ENCODE data around the gene GPR157.

The GPR157 gene

GRCh38 chr1:9051379-9051778 lies 77.5 kb downstream of the GPR157 start:
- no peak overlapping the region for H3K9ac ChIP-seq (ENCODE audit: low read depth, low read length)
- H3K4me3 ChIP-seq (ENCODE audit: low read depth in 1 of 2, low read length in 2 of 2) = no peak overlapping the region
- no peak overlapping the region for H3K27ac ChIP-seq (ENCODE audit: low read length)
- TF ChIP-seq CTCF (IDR thresholded peaks at IDR 0.05; ENCODE audit: borderline replicate concordance, extremely low read depth, low read length, poor library complexity, severe bottlenecking) = no peak
- TF ChIP-seq EZH2 (IDR thresholded peaks at IDR 0.05; ENCODE audit: borderline replicate concordance, low read depth, low read length, severe bottlenecking) = no peak
- no peaks in the 10 kb centered on the region for H3K79me2 ChIP-seq (ENCODE audit: insufficient read depth, low read length)
- H3K9me3 ChIP-seq (ENCODE audit: insufficient read depth, low read length, severe bottlenecking) = no peaks in the 10 kb centered on the region
- H3K36me3 ChIP-seq (ENCODE audit: insufficient read depth, low read length) = no peaks in the 10 kb centered on the region
- ATAC-seq (ENCODE audit: insufficient read depth, low read depth) = no peak
- no peak overlapping the region for H2AFZ ChIP-seq (ENCODE audit: low read depth, low read length)
- no peaks in the 10 kb centered on the region for H4K20me1 ChIP-seq (ENCODE audit: insufficient read depth, low read length)
- no peaks in the 10 kb centered on the region for H3K4me1 ChIP-seq (ENCODE audit: insufficient read depth, low read length)
- DNase-seq = no peak
- H3K27me3 ChIP-seq (ENCODE audit: insufficient read depth, low read length, poor library complexity) = peaks cover 2% of the 10 kb centered on the region
- no peak overlapping the region for H3K4me2 ChIP-seq (ENCODE audit: insufficient read depth, low read length)

DNA sequence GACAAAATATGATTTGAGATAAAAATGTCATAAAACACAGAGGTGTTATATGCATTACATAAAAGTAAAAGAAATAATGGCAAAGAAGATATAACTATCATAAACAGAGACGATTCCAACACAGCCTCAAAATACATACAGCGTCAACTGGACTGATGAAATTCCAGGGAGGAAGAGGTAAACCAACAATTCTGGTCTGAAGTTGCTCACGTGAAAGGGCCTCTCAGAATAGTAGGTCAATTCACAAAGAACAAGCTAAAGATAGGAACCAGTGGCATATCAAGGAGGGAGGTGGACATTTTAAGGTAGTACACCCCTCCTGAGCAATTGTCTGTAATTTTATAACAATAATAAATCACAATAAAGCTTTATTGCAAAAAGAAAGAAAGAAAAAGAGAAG lies 78.1 kb downstream of the GPR157 start:
- TF ChIP-seq EZH2 (IDR thresholded peaks at IDR 0.05; ENCODE audit: borderline replicate concordance, low read depth, low read length, severe bottlenecking) = no peak
- TF ChIP-seq CTCF (IDR thresholded peaks at IDR 0.05; ENCODE audit: borderline replicate concordance, extremely low read depth, low read length, poor library complexity, severe bottlenecking) = no peak
- H3K4me1 ChIP-seq (ENCODE audit: insufficient read depth, low read length) = no peaks in the 10 kb centered on the region
- peaks cover 2% of the 10 kb centered on the region for H3K27me3 ChIP-seq (ENCODE audit: insufficient read depth, low read length, poor library complexity)
- H3K4me3 ChIP-seq (ENCODE audit: low read depth in 1 of 2, low read length in 2 of 2) = no peak overlapping the region
- H3K9ac ChIP-seq (ENCODE audit: low read depth, low read length) = no peak overlapping the region
- no peaks in the 10 kb centered on the region for H4K20me1 ChIP-seq (ENCODE audit: insufficient read depth, low read length)
- H3K79me2 ChIP-seq (ENCODE audit: insufficient read depth, low read length) = no peaks in the 10 kb centered on the region
- H3K4me2 ChIP-seq (ENCODE audit: insufficient read depth, low read length) = no peak overlapping the region
- DNase-seq (no peak), ATAC-seq (ENCODE audit: insufficient read depth, low read depth) (no peak)
- H3K27ac ChIP-seq (ENCODE audit: low read length) = no peak overlapping the region
- H2AFZ ChIP-seq (ENCODE audit: low read depth, low read length) = no peak overlapping the region
- H3K9me3 ChIP-seq (ENCODE audit: insufficient read depth, low read length, severe bottlenecking) = no peaks in the 10 kb centered on the region
- H3K36me3 ChIP-seq (ENCODE audit: insufficient read depth, low read length) = no peaks in the 10 kb centered on the region

Measured in DND-41 (cell line).